H1 (cell line): ENCODE measurements around the gene DGCR8. TPM values are rescaled to one million over a fixed set of nuclear protein-coding genes. Genes with fewer than 3 reads are reported as not detected.

ENCODE experiments used
- ATF3 ChIP-seq: IDR thresholded peaks from 2 replicates; pipeline ENCODE4 v1.6.1; 2011; ENCODE audit warnings: low read depth, mild to moderate bottlenecking, low read length; ENCODE audit not compliant: insufficient read depth
- BRCA1 ChIP-seq: IDR thresholded peaks from 2 replicates; pipeline ENCODE4 v1.6.1; 2012; ENCODE audit warnings: low read depth, low read length, improper control_type of control experiment
- CBX5 ChIP-seq: fragments of 300-800, 300-1000 bp; sonication (generic); IDR thresholded peaks from 2 replicates; pipeline ENCODE4 v1.7.1; 2016; ENCODE audit warnings: antibody characterized with exemption, low read length, low read depth
- CBX8 ChIP-seq: fragments of 300-800, 300-1000 bp; sonication (generic); IDR thresholded peaks from 2 replicates; pipeline ENCODE4 v1.7.1; 2016; ENCODE audit warnings: low read depth, low read length, borderline replicate concordance
- E2F6 ChIP-seq: IDR thresholded peaks from 2 replicates; pipeline ENCODE4 v1.6.1; 2012; ENCODE audit warnings: inconsistent platforms
- EZH2 ChIP-seq: fragments of 200-600 bp; sonication (generic); IDR thresholded peaks from 2 replicates; pipeline ENCODE4 v1.7.1; 2012; ENCODE audit warnings: low read depth, mild to moderate bottlenecking, moderate library complexity, low read length, inconsistent platforms; ENCODE audit not compliant: severe bottlenecking
- POLR2AphosphoS5 ChIP-seq: IDR thresholded peaks from 2 replicates; pipeline ENCODE4 v1.6.1; 2011; ENCODE audit warnings: low read depth, low read length
- RXRA ChIP-seq: IDR thresholded peaks from 2 replicates; pipeline ENCODE4 v1.6.1; 2011; ENCODE audit warnings: low read depth, mild to moderate bottlenecking, low read length, moderate library complexity; ENCODE audit not compliant: insufficient read depth
- SRF ChIP-seq: IDR thresholded peaks from 2 replicates; pipeline ENCODE4 v1.6.1; 2011; ENCODE audit warnings: mild to moderate bottlenecking, low read depth, low read length, moderate library complexity
- USF2 ChIP-seq: IDR thresholded peaks from 2 replicates; pipeline ENCODE4 v1.6.1; 2011; ENCODE audit warnings: low read length, improper control_type of control experiment
- polyA plus RNA-seq, 7 experiments: library from polyadenylated mRNA; depleted of rRNA in 3 of 7; stranded (reverse) in 5 of 7; unstranded in 2 of 7; fragments of >200 nt in 5 of 7; fragments of 200-250 nt in 2 of 7; gene quantifications; 1 replicate in 5 of 7; 2 replicates in 1 of 7; 4 replicates in 1 of 7; pipeline versions ENCODE4 v1.2.1 to v1.2.3, GENCODE V29; 2011 to 2013; ENCODE audit warnings: missing spikeins in 2 of 7, mixed read lengths in 2 of 7
- total RNA-seq: library from RNA; stranded (reverse); fragmentation: NEBNext Ultra II Directional; extraction: Animal tissue kit (Norgen Biotek cat#: 25700); gene quantifications from 2 replicates; pipeline ENCODE4 v1.2.1, GENCODE V29; 2021

Gene DGCR8
- total and polyA plus RNA-seq, 2 of the 8 experiments (the other 6 are each of a cell fraction or from before 2014, with no cell fraction given), result 23.7 to 43.7 TPM

GRCh38 chr22:20137671-20138416, 57.8 kb downstream of the DGCR8 start (continued):
- no peak for TF ChIP-seq USF2
- TF ChIP-seq CBX8, result no peak
- no peak for TF ChIP-seq SRF
- TF ChIP-seq EZH2, result no peak
- TF ChIP-seq CBX5, result no peak
- no peak for TF ChIP-seq E2F6
- no peak for TF ChIP-seq ATF3
- no peak for TF ChIP-seq RXRA
- no peak for TF ChIP-seq BRCA1
- no peak for TF ChIP-seq POLR2AphosphoS5
